ENCODE results near the gene FAM118A.

DNA sequence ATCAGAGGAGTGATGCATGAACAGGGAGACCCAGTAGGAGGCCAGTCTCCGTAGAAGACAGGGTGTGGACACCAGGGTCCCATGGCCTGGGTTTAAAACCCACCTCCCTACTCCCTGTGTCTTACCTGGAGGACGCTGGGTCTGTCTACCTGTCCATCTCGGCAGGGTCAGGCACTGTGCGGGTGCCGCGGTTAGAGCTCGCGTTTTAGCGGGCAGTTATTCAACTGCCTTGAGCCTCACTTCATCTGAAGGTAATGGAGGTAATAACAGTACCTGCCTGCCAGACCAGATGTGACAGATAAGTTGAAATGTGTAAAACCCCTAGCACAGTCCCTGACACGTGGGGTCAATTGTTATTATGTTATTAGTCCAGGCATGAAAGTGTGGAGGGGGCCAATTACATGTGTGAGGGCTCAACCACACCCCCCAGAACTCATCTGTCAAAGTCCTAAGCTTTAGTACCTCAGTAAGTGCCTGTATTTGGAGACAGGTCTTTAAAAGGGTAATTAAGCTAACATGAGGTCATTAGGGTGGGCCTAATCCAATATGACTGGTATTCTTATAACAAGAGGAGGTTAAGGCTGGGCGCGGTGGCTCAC lies 33.1 kb upstream of the FAM118A start:
- no peak for TF ChIP-seq EZH2 (IDR thresholded peaks at IDR 0.05; ENCODE audit: borderline replicate concordance, low read length)
- TF ChIP-seq CTCF (IDR thresholded peaks at IDR 0.05; ENCODE audit: low read length): no peak
